ENCODE results near the gene MARCHF3.
"Not testable (repeated sequence)": the region's sequence is repeated elsewhere in the genome, so short reads cannot be mapped to it uniquely, and the experiment has no call there.

Gene MARCHF3

GRCh38 chr5:127030259-127031146, at the start of gene MARCHF3:
TSS of gene MARCHF3 (minus strand) at chr5:127030558. CDS start at chr5:126918171, 112,387 bp downstream.
- DNase-seq, result peak; percentile 97

GRCh38 chr5:127079994-127080491, 49.7 kb upstream of the MARCHF3 start:
- no peak for DNase-seq

GRCh38 chr5:127077366-127077765, 47.0 kb upstream of the MARCHF3 start:
- no peak for DNase-seq

GRCh38 chr5:127076315-127077129, 46.2 kb upstream of the MARCHF3 start:
- no peak for DNase-seq

- no peak for DNase-seq
These were observed 44.1 kb upstream of the MARCHF3 start for GRCh38 chr5:127074466-127074865.

- DNase-seq, result peak; percentile 86
These were observed 42.8 kb upstream of the MARCHF3 start, which contains the start of gene C5orf63 for GRCh38 chr5:127072861-127073846. TSS of gene C5orf63 (minus strand) at chr5:127073502. CDS start at chr5:127058995, 14,507 bp downstream.

- no peak for DNase-seq
These were observed 39.9 kb upstream of the MARCHF3 start for GRCh38 chr5:127070243-127070642.

GRCh38 chr5:127068493-127069214, 38.3 kb upstream of the MARCHF3 start:
- no peak for DNase-seq

- DNase-seq, result no peak
These were observed 36.4 kb upstream of the MARCHF3 start for GRCh38 chr5:127066721-127067120.

GRCh38 chr5:127064253-127064840, 34.0 kb upstream of the MARCHF3 start:
- DNase-seq, result no peak

GRCh38 chr5:127063257-127063913, 33.0 kb upstream of the MARCHF3 start:
- DNase-seq, result no peak

GRCh38 chr5:127061956-127062355, 31.6 kb upstream of the MARCHF3 start:
- DNase-seq, result no peak

GRCh38 chr5:127061537-127061936, 31.2 kb upstream of the MARCHF3 start:
- DNase-seq, result no peak

- no peak for DNase-seq
These were observed 30.2 kb upstream of the MARCHF3 start for GRCh38 chr5:127060470-127060985.

GRCh38 chr5:127056896-127057295, 26.5 kb upstream of the MARCHF3 start:
- no peak for DNase-seq

- DNase-seq, result no peak
These were observed 25.7 kb upstream of the MARCHF3 start for GRCh38 chr5:127055880-127056653.

GRCh38 chr5:127053551-127053950, 23.2 kb upstream of the MARCHF3 start:
- DNase-seq, result not testable (repeated sequence)

- DNase-seq, result no peak
These were observed 22.7 kb upstream of the MARCHF3 start for GRCh38 chr5:127053049-127053448.

- DNase-seq, result no peak
These were observed 21.2 kb upstream of the MARCHF3 start for GRCh38 chr5:127051591-127051990.
